ENCODE data around the gene PRCP.
A peak's percentile ranks its signal among the peaks of the same experiment; 100 is the strongest.
"Not testable (repeated sequence)": the region's sequence is repeated elsewhere in the genome, so short reads cannot be mapped to it uniquely, and the experiment has no call there.

PRCP gene

GRCh38 chr11:82900277-82901164, at the start of gene PRCP:
PRCP (minus strand) TSS chr11:82900430; CDS start chr11:82900402, 28 bp downstream.
- peak; percentile 92 for DNase-seq

- no peak for DNase-seq
Measured at GRCh38 chr11:82949352-82949751, 49.1 kb upstream of the PRCP start.

- no peak for DNase-seq
Measured at GRCh38 chr11:82945682-82946081, 45.5 kb upstream of the PRCP start.

GRCh38 chr11:82945041-82945440, 44.8 kb upstream of the PRCP start:
- DNase-seq: not testable (repeated sequence)

GRCh38 chr11:82944198-82944597, 44.0 kb upstream of the PRCP start:
- DNase-seq: no peak

- DNase-seq: not testable (repeated sequence)
Measured at GRCh38 chr11:82943430-82943829, 43.2 kb upstream of the PRCP start.

GRCh38 chr11:82942376-82942775, 42.1 kb upstream of the PRCP start:
- DNase-seq: no peak

- DNase-seq: no peak
Measured at GRCh38 chr11:82939456-82939855, 39.2 kb upstream of the PRCP start.

- no peak for DNase-seq
Measured at GRCh38 chr11:82937554-82937953, 37.3 kb upstream of the PRCP start.

GRCh38 chr11:82936261-82936660, 36.0 kb upstream of the PRCP start:
- no peak for DNase-seq

GRCh38 chr11:82932564-82932963, 32.3 kb upstream of the PRCP start:
- DNase-seq: no peak

GRCh38 chr11:82930734-82931133, 30.5 kb upstream of the PRCP start:
- no peak for DNase-seq

- DNase-seq: no peak
Measured at GRCh38 chr11:82930229-82930628, 30.0 kb upstream of the PRCP start.

GRCh38 chr11:82929121-82929520, 28.9 kb upstream of the PRCP start:
- no peak for DNase-seq

GRCh38 chr11:82927264-82927880, 27.1 kb upstream of the PRCP start:
- peak; percentile 60 for DNase-seq

- no peak for DNase-seq
Measured at GRCh38 chr11:82924522-82925224, 24.4 kb upstream of the PRCP start.

- DNase-seq: not testable (repeated sequence)
Measured at GRCh38 chr11:82922396-82923173, 22.4 kb upstream of the PRCP start.

GRCh38 chr11:82920227-82920626, 20.0 kb upstream of the PRCP start:
- DNase-seq: not testable (repeated sequence)

- not testable (repeated sequence) for DNase-seq
Measured at GRCh38 chr11:82919786-82920185, 19.6 kb upstream of the PRCP start.

GRCh38 chr11:82909015-82909640, 8.9 kb upstream of the PRCP start:
- no peak for DNase-seq

- no peak for DNase-seq
Measured at GRCh38 chr11:82908311-82908710, 8.1 kb upstream of the PRCP start.

GRCh38 chr11:82907371-82907770, 7.1 kb upstream of the PRCP start:
- no peak for DNase-seq
